HEK293 (cell line): ENCODE measurements around the gene PHACTR3.

Experiments
- CTCF ChIA-PET: fragments of 350-600 bp; formaldehyde crosslinking; extraction: SDS; loops from one replicate; lab custom pipeline; 2021; ENCODE audit warnings: antibody characterized with exemption; lab: Yijun Ruan, JAX
- POLR2A ChIA-PET: fragments of 300-600 bp; formaldehyde crosslinking; extraction: SDS; loops from one replicate; lab custom pipeline; 2020; ENCODE audit warnings: antibody characterized with exemption, inconsistent platforms; lab: Yijun Ruan, JAX
- H3K27ac ChIP-seq: fragments of 200-500 bp; sonication (Bioruptor generic); 2 replicates; pipeline ENCODE4 v1.5.1; 2014; ENCODE audit warnings: low read depth, low read length, control low read depth, inconsistent platforms; ENCODE audit errors: extremely low read depth
- H3K36me3 ChIP-seq, 2 experiments: fragments of 200-500 bp in 1 of 2; sonication (Bioruptor generic) in 1 of 2; 1 replicate in 1 of 2; 2 replicates in 1 of 2; pipeline ENCODE4 v1.5.1; 2014 to 2017; ENCODE audit warnings: inconsistent platforms in 2 of 2, low read length in 2 of 2; ENCODE audit not compliant: control insufficient read depth in 2 of 2, insufficient read depth in 1 of 2
- H3K4me1 ChIP-seq: fragments of 200-500 bp; sonication (Bioruptor generic); 2 replicates; pipeline ENCODE4 v1.5.1; 2014; ENCODE audit warnings: mild to moderate bottlenecking, low read length, inconsistent platforms; ENCODE audit not compliant: control insufficient read depth, insufficient read depth
- H3K4me3 ChIP-seq: 2 replicates; pipeline ENCODE4 v1.5.1; 2011; ENCODE audit warnings: low read depth, mild to moderate bottlenecking, control low read depth, low read length, moderate library complexity
- H3K9me3 ChIP-seq: fragments of 200-500 bp; sonication (Bioruptor generic); 2 replicates; pipeline ENCODE4 v1.5.1; 2014; ENCODE audit warnings: low read depth, low read length, inconsistent platforms; ENCODE audit not compliant: control insufficient read depth, insufficient read depth
- BCL11A ChIP-seq: fragments of 450-650 bp; formaldehyde crosslinking; IDR thresholded peaks from 2 replicates; pipeline ENCODE4 v1.5.1; 2016; ENCODE audit warnings: low read depth, missing biosample characterization, missing genetic modification characterization
- ELK4 ChIP-seq: IDR thresholded peaks from 2 replicates; pipeline ENCODE4 v1.6.1; 2011; ENCODE audit warnings: mild to moderate bottlenecking, low read depth, low read length, borderline replicate concordance
- GLIS1 ChIP-seq: fragments of 450-650 bp; formaldehyde crosslinking; IDR thresholded peaks from 2 replicates; pipeline ENCODE4 v1.5.1; 2016; ENCODE audit warnings: missing biosample characterization, missing genetic modification characterization
- INSM2 ChIP-seq: fragments of 450-650 bp; formaldehyde crosslinking; IDR thresholded peaks from 2 replicates; pipeline ENCODE4 v1.5.1; 2016; ENCODE audit warnings: missing biosample characterization, missing genetic modification characterization
- KLF17 ChIP-seq: fragments of 450-650 bp; formaldehyde crosslinking; IDR thresholded peaks from 2 replicates; pipeline ENCODE4 v1.5.1; 2016; ENCODE audit warnings: missing biosample characterization, missing genetic modification characterization
- PRDM6 ChIP-seq: fragments of 450-650 bp; formaldehyde crosslinking; IDR thresholded peaks from 2 replicates; pipeline ENCODE4 v1.5.1; 2017; ENCODE audit warnings: missing biosample characterization, missing genetic modification characterization
- TCF7L2 ChIP-seq: IDR thresholded peaks from 2 replicates; pipeline ENCODE4 v1.6.1; 2011; ENCODE audit warnings: low read depth, mild to moderate bottlenecking, inconsistent platforms, low read length, moderate library complexity, borderline replicate concordance
- WT1 ChIP-seq: fragments of 450-650 bp; formaldehyde crosslinking; IDR thresholded peaks from 2 replicates; pipeline ENCODE4 v1.5.1; 2016; ENCODE audit warnings: missing biosample characterization, missing genetic modification characterization
- ZBTB21 ChIP-seq: fragments of 450-650 bp; formaldehyde crosslinking; IDR thresholded peaks from 2 replicates; pipeline ENCODE4 v1.5.1; 2017; ENCODE audit warnings: missing biosample characterization, missing genetic modification characterization
- ZNF133 ChIP-seq: fragments of 450-650 bp; formaldehyde crosslinking; IDR thresholded peaks from 2 replicates; pipeline ENCODE4 v1.5.1; 2016; ENCODE audit warnings: missing biosample characterization, missing genetic modification characterization
- ZNF140 ChIP-seq: fragments of 450-650 bp; formaldehyde crosslinking; IDR thresholded peaks from 2 replicates; pipeline ENCODE4 v1.5.1; 2016; ENCODE audit warnings: missing biosample characterization, missing genetic modification characterization
- ZNF148 ChIP-seq: fragments of 450-650 bp; formaldehyde crosslinking; IDR thresholded peaks from 2 replicates; pipeline ENCODE4 v1.5.0; 2017; ENCODE audit warnings: missing biosample characterization, missing genetic modification characterization, borderline replicate concordance
- ZNF248 ChIP-seq: fragments of 450-650 bp; formaldehyde crosslinking; IDR thresholded peaks from 2 replicates; pipeline ENCODE4 v1.5.1; 2017; ENCODE audit warnings: missing biosample characterization, missing genetic modification characterization
- ZNF366 ChIP-seq: fragments of 450-650 bp; formaldehyde crosslinking; conservative IDR thresholded peaks from 2 replicates; pipeline ENCODE4 v1.5.1; 2016; ENCODE audit warnings: missing biosample characterization, missing genetic modification characterization
- ZNF426 ChIP-seq: fragments of 450-650 bp; formaldehyde crosslinking; IDR thresholded peaks from 2 replicates; pipeline ENCODE4 v1.5.1; 2017; ENCODE audit warnings: missing biosample characterization, missing genetic modification characterization, mild to moderate bottlenecking, inconsistent platforms, moderate library complexity
- ZNF596 ChIP-seq: fragments of 450-650 bp; IDR thresholded peaks from 2 replicates; pipeline ENCODE4 v1.5.0; 2018; ENCODE audit warnings: missing biosample characterization, mild to moderate bottlenecking, missing genetic modification characterization, moderate library complexity
- ZNF629 ChIP-seq: fragments of 450-650 bp; formaldehyde crosslinking; IDR thresholded peaks from 2 replicates; pipeline ENCODE4 v1.5.1; 2017; ENCODE audit warnings: missing biosample characterization, missing genetic modification characterization

Gene PHACTR3

GRCh38 chr20:59861401-59861800, 257.1 kb downstream of the PHACTR3 start (continued):
- TF ChIP-seq KLF17 (tag by site-specific recombination) (no peak), ZNF133 (tag by site-specific recombination) (no peak), WT1 (no peak), ZNF426 (tag by site-specific recombination) (no peak)

- Histone ChIP-seq H3K4me1 (peaks cover 10% of the 10 kb centered on the region), H3K4me3 (no peak overlapping the region), H3K9me3 (no peaks in the 10 kb centered on the region), H3K27ac (no peak overlapping the region), H3K36me3 (no peaks in the 10 kb centered on the region)
- TF ChIP-seq ZNF140 (tag by site-specific recombination) (no peak), ZNF148 (tag by site-specific recombination) (no peak), ZBTB21 (tag by site-specific recombination) (peak; percentile 39), ZNF629 (peak; percentile 48), ZNF366 (tag by site-specific recombination) (0 out of 2 replicates have a peak, but pooled peaks have one; percentile 16)
- CTCF ChIA-PET, result interaction anchor here (0.8 to 2.2 kb wide), 3 partner anchors 14 to 112 kb away, joined by 4 to 12 read pairs (median 5); no protein-coding TSS in a partner anchor
- POLR2A ChIA-PET, result no interaction called here
Observed at GRCh38 chr20:59863058-59863457, 258.7 kb downstream of the PHACTR3 start.

GRCh38 chr20:59864726-59865125, 260.4 kb downstream of the PHACTR3 start:
- CTCF ChIA-PET, result interaction anchor here (0.6 to 2.2 kb wide), 2 partner anchors 15 to 341 kb away, joined by 4 to 12 read pairs; no protein-coding TSS in a partner anchor

GRCh38 chr20:59866338-59866737, 262.0 kb downstream of the PHACTR3 start:
- POLR2A ChIA-PET, result no interaction called here
- H3K27ac ChIP-seq, result no peak overlapping the region
- no peak overlapping the region for H3K4me3 ChIP-seq
- H3K4me1 ChIP-seq, result peaks cover 10% of the 10 kb centered on the region
- CTCF ChIA-PET, result interaction anchor here (1.0 kb wide), 1 partner anchor 83 kb away, joined by 3 read pairs; no protein-coding TSS in a partner anchor
- H3K36me3 ChIP-seq, result no peaks in the 10 kb centered on the region
- TF ChIP-seq PRDM6 (tag by site-specific recombination) (peak; percentile 68), ELK4 (no peak), INSM2 (tag by site-specific recombination) (no peak), ZNF248 (tag by site-specific recombination) (no peak), ZNF596 (tag by site-specific recombination) (no peak), GLIS1 (no peak)
- no peaks in the 10 kb centered on the region for H3K9me3 ChIP-seq

More at GRCh38 chr20:59864726-59865125, 260.4 kb downstream of the PHACTR3 start:
- TF ChIP-seq TCF7L2 (0 out of 2 replicates have a peak, but pooled peaks have one; percentile 41), BCL11A (no peak)
- no peak overlapping the region for H3K27ac ChIP-seq
- peaks cover 10% of the 10 kb centered on the region for H3K4me1 ChIP-seq
- POLR2A ChIA-PET, result no interaction called here
- no peak overlapping the region for H3K4me3 ChIP-seq
- H3K9me3 ChIP-seq, result no peaks in the 10 kb centered on the region
- H3K36me3 ChIP-seq, result no peaks in the 10 kb centered on the region
